ENCODE data around the gene ENOX1.

- TF ChIP-seq POLR2A (IDR thresholded peaks at IDR 0.05): no peak
- TF ChIP-seq, protein P1, sequence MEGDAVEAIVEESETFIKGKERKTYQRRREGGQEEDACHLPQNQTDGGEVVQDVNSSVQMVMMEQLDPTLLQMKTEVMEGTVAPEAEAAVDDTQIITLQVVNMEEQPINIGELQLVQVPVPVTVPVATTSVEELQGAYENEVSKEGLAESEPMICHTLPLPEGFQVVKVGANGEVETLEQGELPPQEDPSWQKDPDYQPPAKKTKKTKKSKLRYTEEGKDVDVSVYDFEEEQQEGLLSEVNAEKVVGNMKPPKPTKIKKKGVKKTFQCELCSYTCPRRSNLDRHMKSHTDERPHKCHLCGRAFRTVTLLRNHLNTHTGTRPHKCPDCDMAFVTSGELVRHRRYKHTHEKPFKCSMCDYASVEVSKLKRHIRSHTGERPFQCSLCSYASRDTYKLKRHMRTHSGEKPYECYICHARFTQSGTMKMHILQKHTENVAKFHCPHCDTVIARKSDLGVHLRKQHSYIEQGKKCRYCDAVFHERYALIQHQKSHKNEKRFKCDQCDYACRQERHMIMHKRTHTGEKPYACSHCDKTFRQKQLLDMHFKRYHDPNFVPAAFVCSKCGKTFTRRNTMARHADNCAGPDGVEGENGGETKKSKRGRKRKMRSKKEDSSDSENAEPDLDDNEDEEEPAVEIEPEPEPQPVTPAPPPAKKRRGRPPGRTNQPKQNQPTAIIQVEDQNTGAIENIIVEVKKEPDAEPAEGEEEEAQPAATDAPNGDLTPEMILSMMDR (IDR thresholded peaks at IDR 0.05): no peak
- TF ChIP-seq POLR2AphosphoS5 (IDR thresholded peaks at IDR 0.05): no peak
- no peak for TF ChIP-seq EP300 (IDR thresholded peaks at IDR 0.05)
These were observed 389.7 kb downstream of the ENOX1 start for GRCh38 chr13:43397111-43397510.
